Activated CD4-positive, alpha-beta T cell treated with anti-CD3 and anti-CD28 coated beads for 36 hours (primary cell): ENCODE measurements around the gene GAS6. TPM values are rescaled to one million over a fixed set of nuclear protein-coding genes. Genes with fewer than 3 reads are reported as not detected.

Experiments
- ATAC-seq: fragments of 200-7000 bp; cut with Tn5 transposase; one replicate; pipeline ENCODE4 v1.10.0; 2021; ENCODE audit warnings: mild to moderate bottlenecking, moderate library complexity
- CTCF ChIA-PET: fragments of 350-600 bp; sonication (Branson Sonifier 250); formaldehyde crosslinking; loops from one replicate; lab custom pipeline; 2021; ENCODE audit warnings: antibody characterized with exemption; lab: Charles Lee
- POLR2A ChIA-PET: fragments of 350-600 bp; sonication (Branson Sonifier 250); formaldehyde crosslinking; loops from one replicate; lab custom pipeline; 2021; ENCODE audit warnings: antibody characterized with exemption, inconsistent platforms; lab: Charles Lee
- DNase-seq: peaks from one replicate; pipeline ENCODE4 v3.0.0-alpha.2; 2020
- H3K27ac Mint-ChIP-seq: one replicate; pipeline ENCODE4 v1.8.0; 2021; ENCODE audit warnings: mixed read lengths
- H3K27me3 Mint-ChIP-seq: one replicate; pipeline ENCODE4 v1.8.0; 2021; ENCODE audit warnings: mixed read lengths
- H3K36me3 Mint-ChIP-seq: one replicate; pipeline ENCODE4 v1.8.0; 2021; ENCODE audit warnings: low read depth, mixed read lengths
- H3K4me1 Mint-ChIP-seq: one replicate; pipeline ENCODE4 v1.8.0; 2021; ENCODE audit warnings: mixed read lengths
- H3K4me3 Mint-ChIP-seq: one replicate; pipeline ENCODE4 v1.8.0; 2021; ENCODE audit warnings: mild to moderate bottlenecking, moderate library complexity, mixed read lengths
- H3K9me3 Mint-ChIP-seq: one replicate; pipeline ENCODE4 v1.8.0; 2021; ENCODE audit warnings: low read depth, mixed read lengths
- intact Hi-C, 2 experiments: fragments of 100-400 bp; cut with DNase I in 1 of 2; cut with micrococcal nuclease in 1 of 2; formaldehyde crosslinking; loops; one replicate each; pipeline versions ENCODE4 v1.14.2 to v1.15.1; 2022 to 2024; cut with DNase I, micrococcal nuclease
- total RNA-seq, 2 experiments: library from RNA; stranded (reverse); gene quantifications; one replicate each; pipeline ENCODE4 v1.2.3, GENCODE V29; 2021

The GAS6 gene
- total RNA-seq, 2 experiments from 2014 or later: 0.54 to 0.73 TPM

DNA sequence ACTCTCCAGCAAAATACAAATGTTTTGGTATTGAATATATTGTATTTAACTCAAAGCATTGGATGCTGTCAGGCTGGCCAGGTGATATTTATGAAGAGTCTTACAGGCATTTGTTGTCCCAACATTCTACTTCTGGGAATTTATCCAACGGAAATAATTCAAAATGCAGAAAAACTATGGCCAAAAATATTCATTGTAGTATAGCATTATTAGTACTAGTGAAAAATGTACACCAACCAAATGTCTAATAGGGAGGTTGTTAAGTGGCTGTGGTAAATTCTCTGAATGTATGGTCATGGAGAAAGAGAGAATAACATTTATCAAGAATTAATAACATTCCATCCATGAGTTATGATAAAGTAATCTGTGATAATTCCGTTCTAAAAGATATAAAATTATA lies 38.6 kb upstream of the GAS6 start:
- Mint-ChIP-seq H3K4me3 (no peak overlapping the region), H3K9me3 (no peaks in the 10 kb centered on the region), H3K36me3 (no peaks in the 10 kb centered on the region), H3K4me1 (no peaks in the 10 kb centered on the region), H3K27me3 (peaks cover 4% of the 10 kb centered on the region), H3K27ac (no peak overlapping the region)
- intact Hi-C loops: no loop called here
- POLR2A ChIA-PET: no interaction called here
- CTCF ChIA-PET: no interaction called here
- DNase-seq (no peak), ATAC-seq (no peak)

DNA sequence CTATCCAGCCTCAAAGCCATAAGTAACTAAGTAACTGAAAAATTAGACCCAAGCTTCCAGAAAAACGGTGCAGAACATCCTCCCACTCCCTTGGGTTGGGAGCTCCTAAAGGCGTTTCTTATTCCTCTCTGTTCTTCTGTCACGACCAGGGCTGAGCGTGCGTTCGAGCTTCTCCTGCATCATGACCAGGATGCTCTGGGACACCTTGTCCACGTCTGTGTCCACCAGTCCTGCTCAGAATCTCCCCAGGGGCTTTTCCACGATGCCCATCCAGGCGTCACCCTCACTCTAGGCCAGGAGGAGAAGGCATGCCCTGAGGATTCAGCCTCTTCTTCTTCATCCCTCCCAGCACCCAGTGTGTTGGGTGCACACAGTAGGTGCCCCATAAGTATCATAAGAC lies 37.8 kb upstream of the GAS6 start:
- Mint-ChIP-seq H3K9me3 (no peaks in the 10 kb centered on the region), H3K36me3 (no peaks in the 10 kb centered on the region), H3K27me3 (peaks cover 9% of the 10 kb centered on the region), H3K27ac (no peak overlapping the region), H3K4me1 (no peaks in the 10 kb centered on the region), H3K4me3 (no peak overlapping the region)
- intact Hi-C loops: no loop called here
- ATAC-seq (no peak), DNase-seq (no peak)
- ChIA-PET POLR2A (no interaction called here), CTCF (interaction anchor here (0.6 kb wide), 1 partner anchor 164 kb away, joined by 3 read pairs; no protein-coding TSS in a partner anchor)

DNA sequence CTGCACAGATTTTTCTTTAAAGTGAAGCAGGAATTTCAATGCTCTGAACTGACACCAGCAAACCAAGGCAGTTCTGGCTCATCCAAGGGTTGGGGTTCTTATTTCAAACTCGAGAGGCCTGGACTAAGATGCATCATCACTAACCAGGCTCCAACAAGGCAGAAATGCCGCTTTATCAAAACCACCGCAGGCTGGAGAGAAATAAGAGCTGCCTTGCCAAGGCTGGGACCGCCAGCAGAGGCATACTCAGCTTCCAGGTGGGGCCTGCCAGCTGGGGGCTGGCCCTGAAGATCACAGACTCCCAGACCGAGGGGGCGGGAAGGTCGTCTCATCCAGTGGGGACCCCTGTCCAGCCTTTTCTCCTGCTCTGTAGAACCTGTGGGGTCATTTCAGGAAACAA lies 37.4 kb upstream of the GAS6 start:
- no peak overlapping the region for H3K27ac Mint-ChIP-seq
- ChIA-PET CTCF (interaction anchor here (0.6 kb wide), 1 partner anchor 164 kb away, joined by 3 read pairs; no protein-coding TSS in a partner anchor), POLR2A (no interaction called here)
- H3K27me3 Mint-ChIP-seq: peaks cover 10% of the 10 kb centered on the region
- no peak overlapping the region for H3K4me3 Mint-ChIP-seq
- no peak for ATAC-seq
- DNase-seq: no peak
- no peaks in the 10 kb centered on the region for H3K4me1 Mint-ChIP-seq
- no peaks in the 10 kb centered on the region for H3K9me3 Mint-ChIP-seq
- H3K36me3 Mint-ChIP-seq: no peaks in the 10 kb centered on the region
- intact Hi-C loops: no loop called here

DNA sequence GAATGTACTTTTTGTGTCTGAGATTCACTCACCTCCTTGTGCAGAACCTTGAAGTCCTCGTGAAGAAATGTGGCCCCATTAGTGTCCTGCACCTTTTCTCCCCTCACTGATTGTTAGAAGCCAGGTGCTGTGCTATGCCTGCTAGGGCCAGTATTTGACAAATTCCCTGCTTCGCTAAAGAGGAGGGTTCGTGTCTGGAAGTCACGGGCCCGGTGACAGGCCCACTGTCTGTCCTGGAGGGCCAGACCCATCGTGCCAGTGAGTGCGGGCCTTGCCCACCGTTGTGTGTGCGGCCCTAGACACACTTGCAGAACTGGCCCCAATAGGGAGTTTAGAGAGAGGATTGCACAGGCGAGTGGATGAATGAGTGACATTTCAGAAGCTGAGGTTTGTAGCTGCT lies 36.8 kb upstream of the GAS6 start:
- ChIA-PET CTCF (no interaction called here), POLR2A (no interaction called here)
- H3K4me3 Mint-ChIP-seq: no peak overlapping the region
- intact Hi-C loops: no loop called here
- DNase-seq: no peak
- no peak overlapping the region for H3K27ac Mint-ChIP-seq
- no peaks in the 10 kb centered on the region for H3K9me3 Mint-ChIP-seq
- no peaks in the 10 kb centered on the region for H3K36me3 Mint-ChIP-seq
- peaks cover 11% of the 10 kb centered on the region for H3K27me3 Mint-ChIP-seq
- no peaks in the 10 kb centered on the region for H3K4me1 Mint-ChIP-seq
- no peak for ATAC-seq

DNA sequence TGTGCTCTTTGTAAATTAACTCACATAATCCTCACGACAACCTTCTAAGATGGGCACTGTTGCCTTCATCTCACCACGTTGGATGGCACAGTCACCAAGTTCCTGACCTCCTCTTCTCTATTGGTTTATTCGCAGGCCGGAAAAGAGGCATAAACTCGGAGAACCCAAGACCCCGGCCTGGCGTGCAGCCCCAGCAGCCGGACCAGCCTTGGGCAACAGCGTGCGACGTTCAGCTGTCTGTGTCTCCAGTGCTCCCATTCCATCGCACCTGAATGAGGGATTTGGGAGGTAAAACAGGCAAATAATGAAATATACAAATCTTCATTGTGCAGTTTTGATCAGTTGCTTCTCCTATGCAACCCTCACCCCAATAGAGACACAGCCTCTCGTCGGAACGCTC lies 34.5 kb upstream of the GAS6 start:
- Mint-ChIP-seq H3K27me3 (peaks cover 18% of the 10 kb centered on the region), H3K4me3 (no peak overlapping the region), H3K27ac (no peak overlapping the region), H3K36me3 (no peaks in the 10 kb centered on the region), H3K9me3 (no peaks in the 10 kb centered on the region), H3K4me1 (no peaks in the 10 kb centered on the region)
- ATAC-seq (no peak), DNase-seq (no peak)
- ChIA-PET POLR2A (no interaction called here), CTCF (no interaction called here)
- intact Hi-C loops: no loop called here

DNA sequence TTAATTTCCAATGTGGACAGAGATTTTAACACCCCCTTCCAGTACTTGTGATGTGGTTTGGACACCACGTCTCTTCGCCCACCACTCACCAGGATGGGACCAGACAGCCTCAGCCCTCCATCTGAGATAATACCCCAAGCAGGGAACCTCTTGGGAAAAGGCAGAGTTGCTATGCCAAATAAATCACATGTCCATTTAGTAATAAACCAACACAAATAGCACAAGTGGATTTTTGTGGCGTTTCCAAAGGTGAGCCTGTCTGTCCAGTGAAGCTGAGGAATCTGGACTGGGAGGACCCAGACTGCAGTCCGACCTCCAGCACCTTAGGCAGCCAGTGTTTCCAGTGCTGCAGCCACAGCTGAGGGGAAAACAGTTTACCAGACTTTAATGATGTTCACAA lies 34.1 kb upstream of the GAS6 start:
- Mint-ChIP-seq H3K36me3 (no peaks in the 10 kb centered on the region), H3K27me3 (peaks cover 18% of the 10 kb centered on the region), H3K4me1 (no peaks in the 10 kb centered on the region), H3K9me3 (no peaks in the 10 kb centered on the region), H3K27ac (no peak overlapping the region), H3K4me3 (no peak overlapping the region)
- ATAC-seq: no peak
- intact Hi-C loops: no loop called here
- no peak for DNase-seq
- ChIA-PET POLR2A (no interaction called here), CTCF (no interaction called here)

DNA sequence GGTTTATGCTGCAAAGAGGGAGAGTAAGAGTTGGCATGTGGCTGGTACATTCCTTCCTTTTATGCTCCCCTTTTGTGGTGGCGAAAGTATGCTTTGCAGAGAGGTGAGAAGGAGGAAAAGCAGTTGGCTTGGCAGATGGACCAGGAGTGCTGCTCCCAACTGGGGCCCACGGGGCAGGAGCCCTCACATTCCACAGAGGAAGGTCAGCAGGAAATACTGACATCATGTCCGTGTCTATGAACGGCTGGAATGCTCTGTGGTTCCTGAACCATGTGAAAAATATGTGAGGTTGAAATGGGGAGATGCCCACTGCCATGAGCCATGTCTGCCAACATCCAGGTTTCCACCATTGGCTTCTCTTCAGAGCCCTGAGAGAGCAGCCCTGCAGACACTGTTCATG lies 33.3 kb upstream of the GAS6 start:
- CTCF ChIA-PET: no interaction called here
- Mint-ChIP-seq H3K27me3 (peaks cover 18% of the 10 kb centered on the region), H3K4me3 (no peak overlapping the region), H3K9me3 (no peaks in the 10 kb centered on the region), H3K27ac (no peak overlapping the region), H3K36me3 (no peaks in the 10 kb centered on the region), H3K4me1 (no peaks in the 10 kb centered on the region)
- DNase-seq: no peak
- POLR2A ChIA-PET: no interaction called here
- ATAC-seq: no peak
- intact Hi-C loops: no loop called here

DNA sequence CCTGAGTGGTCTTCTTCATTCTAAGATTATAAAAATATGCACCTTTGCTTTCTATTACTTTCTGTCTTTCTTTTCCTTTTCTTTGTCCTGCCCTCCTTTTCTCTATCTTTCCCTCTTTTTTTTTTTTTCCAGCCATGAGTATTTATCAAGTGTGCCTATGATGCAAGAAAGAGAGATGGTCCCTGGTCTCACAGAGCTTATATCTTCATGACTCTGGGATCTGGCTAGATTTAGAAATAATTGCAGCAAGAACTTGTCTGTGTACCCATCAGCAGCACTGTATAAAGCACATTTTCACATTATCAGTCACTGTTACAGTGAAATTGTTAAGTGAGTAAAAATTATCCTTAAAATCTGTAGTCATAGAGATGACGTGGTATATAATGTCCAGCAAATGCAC lies 31.6 kb upstream of the GAS6 start:
- Mint-ChIP-seq H3K27me3 (peaks cover 18% of the 10 kb centered on the region), H3K27ac (no peak overlapping the region), H3K9me3 (no peaks in the 10 kb centered on the region), H3K4me1 (no peaks in the 10 kb centered on the region), H3K4me3 (no peak overlapping the region), H3K36me3 (no peaks in the 10 kb centered on the region)
- POLR2A ChIA-PET: no interaction called here
- no peak for ATAC-seq
- CTCF ChIA-PET: no interaction called here
- intact Hi-C loops: no loop called here
- no peak for DNase-seq

DNA sequence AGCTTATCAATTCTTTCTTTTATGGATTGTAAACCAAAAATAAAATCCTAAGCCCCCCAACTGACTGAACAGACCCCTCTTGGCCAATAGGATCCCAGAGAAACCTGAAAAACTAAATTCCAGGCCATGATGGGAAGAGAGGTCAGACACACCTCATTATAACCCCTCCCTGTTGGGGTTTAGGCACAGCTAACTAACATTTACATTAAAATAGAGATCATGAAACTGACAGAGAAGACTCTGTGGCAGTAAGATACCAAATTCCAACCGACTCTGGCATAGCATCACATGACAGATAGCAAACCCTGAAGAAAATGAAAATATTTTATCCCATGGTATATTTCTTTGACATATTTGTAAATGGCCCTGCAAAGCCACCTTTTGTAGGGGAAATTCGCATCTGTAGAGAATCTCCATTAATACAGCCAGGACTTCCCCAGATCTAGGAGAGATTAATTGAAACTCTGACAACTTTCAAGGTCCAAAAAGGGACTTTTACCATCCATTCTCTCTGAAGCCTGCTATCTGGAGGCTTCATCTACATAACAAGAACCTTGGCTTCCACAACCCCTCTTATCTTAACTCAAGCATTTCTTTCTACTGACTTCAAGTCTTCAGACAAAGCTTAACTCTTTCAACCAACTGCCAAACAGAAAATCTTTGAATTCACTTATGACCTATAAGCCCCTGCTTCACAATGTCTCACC lies 27.1 kb upstream of the GAS6 start:
- DNase-seq (no peak), ATAC-seq (no peak)
- no peaks in the 10 kb centered on the region for H3K36me3 Mint-ChIP-seq
- H3K9me3 Mint-ChIP-seq: no peaks in the 10 kb centered on the region
- CTCF ChIA-PET: interaction anchor here (1.2 kb wide), 1 partner anchor 16 kb away, joined by 4 read pairs; no protein-coding TSS in a partner anchor
- peaks cover 8% of the 10 kb centered on the region for H3K27me3 Mint-ChIP-seq
- POLR2A ChIA-PET: no interaction called here
- H3K4me3 Mint-ChIP-seq: no peak overlapping the region
- no peaks in the 10 kb centered on the region for H3K4me1 Mint-ChIP-seq
- intact Hi-C loops: no loop called here
- no peak overlapping the region for H3K27ac Mint-ChIP-seq

DNA sequence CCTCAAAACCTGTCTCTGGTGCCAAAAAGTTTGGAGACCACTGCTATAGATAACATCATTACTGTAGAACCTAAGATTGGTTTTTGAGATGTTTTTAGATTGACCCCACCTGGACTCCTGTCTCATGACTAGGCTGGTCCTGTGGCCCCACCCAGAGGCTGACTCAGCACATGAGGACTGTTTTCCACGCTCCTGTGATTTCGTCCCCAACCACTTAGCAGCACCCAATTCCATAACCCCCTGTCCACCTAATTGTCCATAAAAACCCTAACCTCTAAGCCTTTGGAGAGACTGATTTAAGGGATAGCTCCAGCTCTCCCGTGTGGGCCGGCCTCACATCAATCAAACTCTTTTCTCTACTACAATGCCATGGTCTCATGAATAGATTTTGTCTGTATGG lies 25.6 kb upstream of the GAS6 start:
- DNase-seq: no peak
- no peaks in the 10 kb centered on the region for H3K4me1 Mint-ChIP-seq
- intact Hi-C loops: no loop called here
- ATAC-seq: no peak
- no peaks in the 10 kb centered on the region for H3K9me3 Mint-ChIP-seq
- ChIA-PET POLR2A (no interaction called here), CTCF (no interaction called here)
- H3K4me3 Mint-ChIP-seq: no peak overlapping the region
- H3K27ac Mint-ChIP-seq: no peak overlapping the region
- H3K36me3 Mint-ChIP-seq: no peaks in the 10 kb centered on the region
- H3K27me3 Mint-ChIP-seq: peaks cover 3% of the 10 kb centered on the region

DNA sequence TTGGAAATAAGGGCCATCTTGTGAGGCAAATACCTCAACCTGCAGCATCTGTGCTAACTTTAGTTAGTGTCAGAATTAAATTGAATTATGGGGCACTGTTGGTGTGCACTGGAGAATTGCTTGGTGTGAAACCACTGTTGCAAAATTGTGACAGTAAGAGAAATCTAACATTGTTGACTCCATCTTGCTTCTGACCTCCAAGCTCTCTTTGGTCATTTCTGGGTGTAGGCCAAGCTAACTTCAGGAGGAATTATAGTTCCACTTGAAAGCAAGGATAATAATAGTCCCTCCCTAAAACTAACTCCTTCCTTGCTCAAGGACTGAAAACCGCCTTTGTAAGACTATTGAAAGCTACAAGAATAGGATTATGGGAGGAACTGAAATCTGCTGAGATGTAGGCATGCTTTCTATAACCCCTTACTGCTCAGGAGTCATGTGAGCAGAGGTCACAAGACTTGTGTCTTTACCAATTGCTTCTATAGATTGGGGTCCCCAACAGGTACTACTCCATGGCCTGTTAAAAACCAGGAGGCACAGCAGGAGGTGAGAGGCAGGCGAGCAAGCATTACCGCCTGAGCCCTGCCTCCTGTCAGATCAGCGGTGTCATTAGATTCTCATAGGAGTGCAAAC lies 24.9 kb upstream of the GAS6 start:
- POLR2A ChIA-PET: no interaction called here
- Mint-ChIP-seq H3K36me3 (no peaks in the 10 kb centered on the region), H3K4me1 (no peaks in the 10 kb centered on the region), H3K27ac (no peak overlapping the region), H3K9me3 (no peaks in the 10 kb centered on the region), H3K27me3 (no peaks in the 10 kb centered on the region), H3K4me3 (no peak overlapping the region)
- CTCF ChIA-PET: no interaction called here
- intact Hi-C loops: no loop called here
- DNase-seq (no peak), ATAC-seq (no peak)

DNA sequence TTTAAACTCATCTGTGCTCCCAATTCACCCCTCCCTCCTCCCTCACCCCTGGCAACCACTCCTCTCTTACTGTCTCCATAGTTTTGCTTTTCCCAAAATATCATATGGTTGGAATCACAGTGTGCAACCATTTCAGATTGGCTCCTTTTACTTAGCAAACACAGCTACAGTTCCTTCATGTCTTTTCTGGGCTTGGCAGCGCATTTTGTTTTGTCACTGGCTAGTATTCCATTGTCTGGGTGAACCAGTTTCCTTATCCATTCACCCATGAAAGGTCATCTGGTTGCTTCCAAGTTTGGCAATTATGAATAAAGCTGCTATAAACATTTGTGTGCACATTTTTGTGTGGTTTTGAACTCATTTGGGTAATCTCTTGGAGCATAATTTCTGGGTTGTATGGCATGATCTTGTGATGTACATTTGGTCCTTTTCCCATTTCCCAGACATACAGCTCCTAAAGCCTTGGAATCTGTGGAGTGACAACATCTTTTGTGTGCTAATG lies 23.9 kb upstream of the GAS6 start:
- H3K4me3 Mint-ChIP-seq: no peak overlapping the region
- ChIA-PET CTCF (no interaction called here), POLR2A (no interaction called here)
- no peaks in the 10 kb centered on the region for H3K27me3 Mint-ChIP-seq
- no peaks in the 10 kb centered on the region for H3K36me3 Mint-ChIP-seq
- peaks cover 3% of the 10 kb centered on the region for H3K4me1 Mint-ChIP-seq
- H3K27ac Mint-ChIP-seq: no peak overlapping the region
- no peak for DNase-seq
- no peak for ATAC-seq
- H3K9me3 Mint-ChIP-seq: no peaks in the 10 kb centered on the region
- intact Hi-C loops: no loop called here
